Measurements from ENCODE around the gene SLC16A7. TPM values are rescaled to one million over a fixed set of nuclear protein-coding genes. Genes with fewer than 3 reads are reported as not detected.

The SLC16A7 gene
- total RNA-seq, 4 donors from 2014 or later: 39.1 to 163 (median 88.9) TPM

- no peak for TF ChIP-seq CTCF (IDR thresholded peaks at IDR 0.05; ENCODE audit: low read depth)
Observed at GRCh38 chr12:59668674-59669073, 72.8 kb downstream of the SLC16A7 start.

DNA sequence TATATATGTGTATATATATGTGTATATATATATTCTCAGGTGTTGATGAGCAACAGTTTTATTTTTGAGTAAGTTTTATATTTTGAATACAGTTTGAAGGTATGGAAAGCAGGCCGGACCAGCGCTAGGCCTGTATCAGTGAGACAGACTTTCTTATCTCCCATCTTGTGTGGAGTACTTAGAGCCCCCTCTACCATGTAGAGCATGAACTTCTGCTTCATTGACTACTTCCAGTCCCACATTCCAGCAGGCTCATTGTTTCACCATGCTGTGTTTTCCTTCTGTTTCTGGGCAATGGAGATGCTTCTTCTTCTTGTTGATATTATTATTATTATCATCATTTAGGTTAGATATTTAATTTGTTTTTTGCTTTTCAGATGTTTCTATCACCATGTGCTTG lies 76.4 kb downstream of the SLC16A7 start:
- TF ChIP-seq CTCF (IDR thresholded peaks at IDR 0.05; ENCODE audit: low read depth): no peak

- TF ChIP-seq CTCF (IDR thresholded peaks at IDR 0.05; ENCODE audit: low read depth): no peak
Observed at GRCh38 chr12:59675461-59675860, 79.6 kb downstream of the SLC16A7 start.

DNA sequence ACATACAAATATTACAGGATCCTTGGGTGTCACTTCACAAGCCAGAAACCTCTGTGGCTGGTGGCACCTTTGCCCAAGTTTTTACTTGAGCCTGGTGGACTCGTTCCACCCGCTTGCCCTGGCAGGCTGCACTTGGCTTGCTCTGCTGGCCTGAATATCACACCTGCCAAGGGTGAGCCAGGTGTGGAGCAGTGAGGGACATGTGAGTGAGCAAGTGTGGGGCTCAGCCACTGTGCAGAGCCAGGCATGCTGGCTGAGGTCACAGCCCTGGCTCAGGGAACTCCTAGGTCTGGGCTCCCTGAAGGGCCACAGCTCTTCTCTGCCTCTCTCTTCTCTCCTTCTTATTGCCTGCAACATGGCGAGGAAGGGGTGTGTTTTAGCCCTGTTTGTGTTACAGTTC lies 82.0 kb downstream of the SLC16A7 start:
- no peak for TF ChIP-seq CTCF (IDR thresholded peaks at IDR 0.05; ENCODE audit: low read depth)

GRCh38 chr12:59678759-59679411 lies 83.1 kb downstream of the SLC16A7 start:
- no peak for TF ChIP-seq CTCF (IDR thresholded peaks at IDR 0.05; ENCODE audit: low read depth)

- no peak for TF ChIP-seq CTCF (IDR thresholded peaks at IDR 0.05; ENCODE audit: low read depth)
Observed at GRCh38 chr12:59689776-59690175, 93.9 kb downstream of the SLC16A7 start.

DNA sequence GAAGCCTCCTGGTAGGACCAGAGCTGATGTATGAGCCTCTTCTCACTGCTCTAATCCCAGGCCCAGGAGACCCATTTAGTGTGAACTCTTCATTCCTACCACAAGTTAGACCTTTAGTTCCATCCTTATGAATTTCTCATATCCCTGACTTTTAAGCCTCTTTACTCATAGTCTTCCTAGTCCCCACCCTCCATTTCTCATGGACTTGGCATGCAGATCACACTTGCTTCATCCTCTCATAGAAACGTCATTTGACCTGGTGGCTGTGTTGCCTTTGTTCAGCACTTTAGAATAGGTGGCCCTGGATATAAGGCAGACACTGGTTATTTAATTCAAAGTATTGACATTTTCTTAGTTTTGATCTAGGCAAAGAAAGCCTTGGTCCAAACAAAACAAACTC lies 99.5 kb downstream of the SLC16A7 start:
- no peak for TF ChIP-seq CTCF (IDR thresholded peaks at IDR 0.05; ENCODE audit: low read depth)

Measured in subcutaneous adipose tissue (tissue), 4 donors.